ELF-1 (cell line): ENCODE measurements around the gene NAPG.
"Not testable (repeated sequence)": the region's sequence is repeated elsewhere in the genome, so short reads cannot be mapped to it uniquely, and the experiment has no call there.

Experiments used
- DNase-seq: peaks from one replicate; pipeline ENCODE4 v3.0.0-alpha.2; 2016; ENCODE audit warnings: low read depth, low spot score

The NAPG gene

DNA sequence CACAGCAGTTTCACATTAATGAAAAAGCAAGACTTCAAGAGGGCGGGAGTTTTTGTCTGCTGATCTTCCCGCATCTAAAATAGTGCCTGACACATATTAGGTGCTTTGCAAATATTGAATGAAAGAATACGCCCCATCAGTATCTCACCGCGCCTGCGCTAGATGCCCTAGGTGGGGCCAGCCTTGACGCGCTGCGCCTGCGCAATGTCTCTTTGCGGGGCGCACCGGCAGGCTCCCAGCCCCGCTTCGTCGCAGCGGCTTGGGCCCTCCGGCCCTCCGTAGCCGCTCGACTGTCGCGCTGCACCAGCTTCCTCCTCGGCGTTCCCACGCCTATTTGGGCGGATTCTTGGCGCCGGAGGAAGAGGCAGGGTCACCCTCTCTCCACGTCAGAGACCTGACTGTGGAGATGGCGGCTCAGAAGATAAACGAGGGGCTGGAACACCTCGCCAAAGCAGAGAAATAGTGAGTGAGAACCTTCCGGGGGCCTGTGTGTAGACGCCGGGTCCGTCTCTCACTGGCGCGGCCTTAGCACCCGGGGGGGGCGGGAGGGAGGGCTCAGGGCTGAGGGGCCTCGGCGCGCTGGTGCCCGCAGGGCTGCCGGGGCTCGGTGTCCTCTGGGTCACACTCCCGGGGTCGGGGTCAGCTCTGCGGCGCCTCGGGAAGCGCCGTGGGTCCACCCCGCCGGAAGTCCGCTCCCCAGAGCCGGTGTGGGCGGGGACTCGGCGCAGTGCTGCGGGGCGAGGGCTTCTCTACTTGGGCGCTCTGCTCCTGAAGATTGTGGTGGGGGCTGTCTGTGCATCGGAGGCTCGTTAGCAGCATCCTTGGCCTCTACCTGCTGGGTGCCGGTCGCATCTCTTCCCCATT lies at the start of gene NAPG:
Gene NAPG (plus strand): TSS at position 331 of the 864 bp plus-strand sequence. CDS start 76 bp downstream, at position 407.
- DNase-seq = peak; percentile 93

GRCh38 chr18:10476338-10476791 lies 49.5 kb upstream of the NAPG start:
- DNase-seq = no peak

- no peak for DNase-seq
These were observed 48.5 kb upstream of the NAPG start for GRCh38 chr18:10477121-10477862.

DNA sequence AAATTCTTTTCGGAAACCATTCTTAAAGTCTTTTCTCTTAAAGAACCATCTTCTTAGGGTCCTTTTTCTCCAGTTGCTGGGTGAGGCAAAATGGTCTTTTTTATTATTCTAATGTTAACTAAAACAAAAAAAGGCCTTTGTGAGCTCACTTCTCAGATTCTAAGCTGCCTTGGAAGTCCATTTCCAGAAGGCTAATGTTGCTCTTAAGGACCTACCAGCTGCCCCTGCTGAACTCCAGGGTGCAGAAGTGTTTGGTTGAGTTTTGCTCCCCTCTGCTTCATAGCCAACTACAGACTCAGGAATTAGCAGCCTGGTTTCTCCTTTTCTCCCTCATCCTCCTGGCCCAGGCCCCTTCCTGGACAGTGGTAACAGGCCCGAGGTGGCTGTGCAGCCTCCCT lies 48.0 kb upstream of the NAPG start:
- no peak for DNase-seq

- DNase-seq = no peak
These were observed 44.0 kb upstream of the NAPG start for GRCh38 chr18:10481831-10482230.

GRCh38 chr18:10482363-10482984 lies 43.4 kb upstream of the NAPG start:
- no peak for DNase-seq

- no peak for DNase-seq
These were observed 42.6 kb upstream of the NAPG start for GRCh38 chr18:10482985-10483949.

DNA sequence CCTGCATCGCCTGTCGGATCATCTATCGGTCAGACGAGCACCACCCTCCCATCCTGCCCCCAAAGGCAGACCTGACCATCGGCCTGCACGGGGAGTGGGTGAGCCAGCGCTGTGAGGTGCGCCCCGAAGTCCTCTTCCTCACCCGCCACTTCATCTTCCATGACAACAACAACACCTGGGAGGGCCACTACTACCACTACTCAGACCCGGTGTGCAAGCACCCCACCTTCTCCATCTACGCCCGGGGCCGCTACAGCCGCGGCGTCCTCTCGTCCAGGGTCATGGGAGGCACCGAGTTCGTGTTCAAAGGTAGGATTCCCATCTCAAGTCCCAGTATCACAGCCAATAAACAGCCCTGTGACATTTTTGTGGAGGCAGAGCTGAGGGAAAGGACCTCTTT lies 40.4 kb upstream of the NAPG start:
- DNase-seq = no peak

- DNase-seq = no peak
These were observed 39.5 kb upstream of the NAPG start for GRCh38 chr18:10486362-10486761.

GRCh38 chr18:10487154-10487553 lies 38.7 kb upstream of the NAPG start:
- no peak for DNase-seq

DNA sequence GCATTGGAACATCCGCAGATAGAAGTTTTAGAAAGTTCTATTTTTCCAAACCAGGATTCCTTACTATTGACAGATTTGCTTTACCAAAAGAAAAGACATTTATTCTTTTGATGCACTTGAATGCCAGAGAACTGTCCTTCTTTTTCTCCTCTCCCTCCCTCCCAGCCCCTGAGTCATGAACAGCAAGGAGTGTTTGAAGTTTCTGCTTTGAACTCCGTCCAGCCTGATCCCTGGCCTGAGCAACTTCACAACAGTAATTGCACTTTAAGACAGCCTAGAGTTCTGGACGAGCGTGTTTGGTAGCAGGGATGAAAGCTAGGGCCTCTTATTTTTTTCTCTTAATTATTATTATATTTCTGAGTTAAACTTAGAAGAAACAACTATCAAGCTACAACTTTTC lies 37.8 kb upstream of the NAPG start:
- DNase-seq = no peak

- DNase-seq = peak; percentile 57
These were observed 35.2 kb upstream of the NAPG start for GRCh38 chr18:10490401-10491165.

GRCh38 chr18:10495936-10496335 lies 29.9 kb upstream of the NAPG start:
- DNase-seq = no peak

DNA sequence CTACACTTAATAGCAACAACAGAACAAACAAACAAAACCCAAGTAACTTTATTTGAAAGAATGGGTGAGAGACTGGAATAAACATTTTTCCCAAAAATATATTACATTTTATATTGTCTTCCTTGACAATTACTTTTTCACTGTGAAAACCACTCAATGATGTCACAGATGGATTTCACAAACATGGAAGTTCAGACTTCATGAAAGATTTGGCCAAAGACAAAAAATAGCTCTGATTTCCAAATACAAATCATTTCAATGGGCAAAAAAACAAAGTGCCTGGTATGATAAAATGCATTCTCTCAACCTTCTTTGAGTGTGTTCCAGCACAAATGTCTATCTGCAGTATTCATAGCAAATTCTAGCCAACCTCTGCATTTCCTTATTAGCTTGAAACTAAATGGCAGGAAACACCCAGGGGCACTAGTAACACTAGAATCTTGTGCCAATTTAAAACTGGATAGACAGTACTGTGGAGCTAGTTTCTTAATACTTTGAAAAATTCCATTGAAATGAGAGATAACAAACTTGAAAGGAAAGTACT lies 28.5 kb upstream of the NAPG start:
- no peak for DNase-seq

GRCh38 chr18:10499230-10499629 lies 26.6 kb upstream of the NAPG start:
- DNase-seq = no peak

DNA sequence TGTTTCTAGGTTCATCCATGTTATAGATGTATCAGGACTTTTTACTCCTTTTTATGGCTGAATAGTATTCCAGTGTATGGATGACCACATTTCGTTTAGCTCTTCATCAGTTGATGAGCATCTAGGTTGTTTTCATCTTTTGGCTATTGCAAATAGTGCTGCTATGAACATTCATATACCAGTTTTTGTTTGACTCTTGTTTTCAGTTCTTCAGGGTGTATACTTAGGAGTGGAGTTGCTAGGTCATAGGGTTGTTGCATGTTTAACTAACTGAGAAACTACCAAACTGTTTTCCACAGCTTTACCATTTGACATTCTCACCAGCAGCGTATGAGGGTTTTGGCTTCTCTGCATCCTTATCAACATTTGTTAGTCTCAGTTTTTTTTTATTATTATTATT lies 25.8 kb upstream of the NAPG start:
- no peak for DNase-seq

- no peak for DNase-seq
These were observed 21.1 kb upstream of the NAPG start for GRCh38 chr18:10504723-10505122.

DNA sequence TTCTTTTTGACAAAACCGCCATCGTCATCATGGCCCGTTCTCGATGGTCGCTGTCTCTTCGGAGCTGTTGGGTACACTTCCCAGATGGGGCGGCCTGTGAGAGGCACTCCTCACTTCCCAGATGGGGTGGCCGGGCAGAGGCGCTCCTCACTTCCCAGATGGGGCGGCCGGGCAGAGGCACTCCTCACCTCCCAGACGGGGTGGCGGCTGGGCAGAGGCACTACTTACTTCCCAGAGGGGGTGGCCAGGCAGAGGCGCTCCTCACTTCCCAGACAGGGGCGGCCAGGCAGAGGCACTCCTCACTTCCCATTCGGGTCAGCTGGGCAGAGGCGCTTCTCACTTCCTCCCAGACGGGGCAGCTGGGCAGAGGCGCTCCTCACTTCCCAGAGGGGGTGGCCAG lies 19.9 kb upstream of the NAPG start:
- not testable (repeated sequence) for DNase-seq

GRCh38 chr18:10508591-10508990 lies 17.2 kb upstream of the NAPG start:
- DNase-seq = no peak

DNA sequence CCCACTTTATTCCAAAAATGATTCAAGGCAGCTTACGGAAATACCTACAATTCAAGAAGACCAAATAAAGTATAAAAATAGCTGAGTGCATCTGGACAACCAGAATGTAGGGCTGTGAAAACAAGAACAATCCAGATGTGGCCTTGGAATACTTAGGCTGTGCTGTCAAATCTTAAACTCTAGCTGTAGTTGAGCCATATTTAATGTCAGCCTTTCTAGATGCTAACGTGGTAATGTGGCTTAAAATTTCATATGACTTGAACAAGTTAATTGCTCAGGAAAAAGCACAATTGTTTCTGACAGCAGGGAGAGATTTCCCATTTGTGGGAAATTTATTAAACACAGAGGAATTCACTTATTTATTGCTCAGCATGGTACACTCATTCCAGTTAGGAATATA lies 14.6 kb upstream of the NAPG start:
- no peak for DNase-seq
